Activated T-helper 1 cell treated with anti-CD3 and anti-CD28 coated beads, Interleukin-12 subunit alpha, Interleukin-12 subunit beta, Interleukin-2, Interleukin-4 antibody, amounts not matched to agents 30 ng/mL and 10 ng/mL and 1 ng/mL, durations not matched to agents 14 hours and 24 hours and 36 hours (primary cell): ENCODE measurements around the gene PLD6. TPM values are rescaled to one million over a fixed set of nuclear protein-coding genes. Genes with fewer than 3 reads are reported as not detected.
"Not testable (repeated sequence)": the region's sequence is repeated elsewhere in the genome, so short reads cannot be mapped to it uniquely, and the experiment has no call there.

ENCODE experiments used
- DNase-seq: peaks from one replicate; pipeline ENCODE4 v3.0.0; 2021; ENCODE audit warnings: low spot score
- H3K27ac Mint-ChIP-seq: one replicate; pipeline ENCODE4 v1.8.0; 2021; ENCODE audit warnings: mild to moderate bottlenecking, mixed read lengths
- H3K27me3 Mint-ChIP-seq: one replicate; pipeline ENCODE4 v1.8.0; 2022; ENCODE audit warnings: mild to moderate bottlenecking, moderate library complexity, mixed read lengths; ENCODE audit not compliant: insufficient read depth
- H3K36me3 Mint-ChIP-seq: one replicate; pipeline ENCODE4 v1.8.0; 2021; ENCODE audit warnings: low read depth, mixed read lengths
- H3K4me1 Mint-ChIP-seq: one replicate; pipeline ENCODE4 v1.8.0; 2021; ENCODE audit warnings: low read depth, mixed read lengths
- H3K4me3 Mint-ChIP-seq: one replicate; pipeline ENCODE4 v1.8.0; 2021; ENCODE audit warnings: mild to moderate bottlenecking, moderate library complexity, mixed read lengths
- H3K9me3 Mint-ChIP-seq: one replicate; pipeline ENCODE4 v1.8.0; 2021; ENCODE audit warnings: mixed read lengths
- intact Hi-C: fragments of 100-400 bp; cut with micrococcal nuclease; formaldehyde crosslinking; loops from one replicate; pipeline ENCODE4 v1.15.1; 2024
- total RNA-seq: library from RNA; stranded (reverse); gene quantifications from 2 replicates; pipeline ENCODE4 v1.2.3, GENCODE V29; 2022

PLD6 gene
- total RNA-seq, 1 donor from 2014 or later = 20.5 TPM

- H3K27ac Mint-ChIP-seq = peak overlapping the region; percentile 88
- intact Hi-C loops = loop anchor here (1.0 kb wide), 1 partner anchor 36 kb away; no protein-coding TSS in a partner anchor
- H3K4me1 Mint-ChIP-seq = peaks cover 50% of the 10 kb centered on the region
- no peaks in the 10 kb centered on the region for H3K9me3 Mint-ChIP-seq
- peak overlapping the region; percentile 78 for H3K4me3 Mint-ChIP-seq
- H3K27me3 Mint-ChIP-seq = no peaks in the 10 kb centered on the region
- peaks cover 36% of the 10 kb centered on the region for H3K36me3 Mint-ChIP-seq
- DNase-seq = no peak
Observed at GRCh38 chr17:17186551-17187505, 19.3 kb downstream of the PLD6 start.

GRCh38 chr17:17186051-17186450, 20.1 kb downstream of the PLD6 start:
- H3K27me3 Mint-ChIP-seq = no peaks in the 10 kb centered on the region
- peak; percentile 55 for DNase-seq
- peaks cover 38% of the 10 kb centered on the region for H3K36me3 Mint-ChIP-seq
- intact Hi-C loops = loop anchor here (1.0 kb wide), 1 partner anchor 35 kb away; no protein-coding TSS in a partner anchor
- H3K27ac Mint-ChIP-seq = peak overlapping the region; percentile 88
- no peaks in the 10 kb centered on the region for H3K9me3 Mint-ChIP-seq
- H3K4me3 Mint-ChIP-seq = peak overlapping the region; percentile 78
- H3K4me1 Mint-ChIP-seq = peaks cover 57% of the 10 kb centered on the region

GRCh38 chr17:17184985-17185757, 21.0 kb downstream of the PLD6 start:
- Mint-ChIP-seq H3K36me3 (peaks cover 42% of the 10 kb centered on the region), H3K27ac (peak overlapping the region; percentile 88), H3K4me3 (peak overlapping the region; percentile 78), H3K4me1 (peaks cover 66% of the 10 kb centered on the region)
- intact Hi-C loops = loop anchor here (1.0 to 5.0 kb wide), 2 partner anchors 21 to 407 kb away; partner anchors contain the start of genes PEMT and PLD6
- not testable (repeated sequence) for H3K9me3 Mint-ChIP-seq, DNase-seq, H3K27me3 Mint-ChIP-seq

- intact Hi-C loops = loop anchor here (2.0 to 5.0 kb wide), 2 partner anchors 139 to 409 kb away; partner anchors contain the start of gene PEMT
- H3K4me3 Mint-ChIP-seq = peak overlapping the region; percentile 78
- no peak for DNase-seq
Observed at GRCh38 chr17:17183744-17184143, 22.4 kb downstream of the PLD6 start.

GRCh38 chr17:17182598-17183136, 23.5 kb downstream of the PLD6 start:
- DNase-seq = no peak
- H3K4me3 Mint-ChIP-seq = peak overlapping the region; percentile 86
- H3K9me3 Mint-ChIP-seq = no peaks in the 10 kb centered on the region
- H3K4me1 Mint-ChIP-seq = peaks cover 84% of the 10 kb centered on the region
- H3K36me3 Mint-ChIP-seq = peaks cover 52% of the 10 kb centered on the region
- intact Hi-C loops = loop anchor here (1.0 to 5.0 kb wide), 3 partner anchors 54 to 410 kb away; partner anchors contain the start of gene PEMT
- H3K27ac Mint-ChIP-seq = peak overlapping the region; percentile 97
- H3K27me3 Mint-ChIP-seq = no peaks in the 10 kb centered on the region

More at GRCh38 chr17:17183744-17184143, 22.4 kb downstream of the PLD6 start:
- no peaks in the 10 kb centered on the region for H3K27me3 Mint-ChIP-seq
- peaks cover 77% of the 10 kb centered on the region for H3K4me1 Mint-ChIP-seq
- H3K36me3 Mint-ChIP-seq = peaks cover 49% of the 10 kb centered on the region
- peak overlapping the region; percentile 64 for H3K27ac Mint-ChIP-seq
- no peaks in the 10 kb centered on the region for H3K9me3 Mint-ChIP-seq

GRCh38 chr17:17181666-17182597, 24.2 kb downstream of the PLD6 start:
- intact Hi-C loops = loop anchor here (1.0 to 5.0 kb wide), 3 partner anchors 54 to 410 kb away; partner anchors contain the start of gene PEMT
- DNase-seq = peak; percentile 44
- Mint-ChIP-seq H3K27me3 (no peaks in the 10 kb centered on the region), H3K4me1 (peaks cover 84% of the 10 kb centered on the region), H3K9me3 (no peaks in the 10 kb centered on the region), H3K36me3 (peaks cover 60% of the 10 kb centered on the region), H3K4me3 (peak overlapping the region; percentile 86), H3K27ac (peak overlapping the region; percentile 97)

- Mint-ChIP-seq H3K27me3 (no peaks in the 10 kb centered on the region), H3K9me3 (no peaks in the 10 kb centered on the region), H3K4me3 (peak overlapping the region; percentile 86), H3K36me3 (peaks cover 66% of the 10 kb centered on the region), H3K4me1 (peaks cover 84% of the 10 kb centered on the region), H3K27ac (peak overlapping the region; percentile 97)
- no peak for DNase-seq
- intact Hi-C loops = loop anchor here (5.0 kb wide), 1 partner anchor 411 kb away; the partner anchor contains the start of gene PEMT
Observed at GRCh38 chr17:17180741-17181525, 25.2 kb downstream of the PLD6 start.

- intact Hi-C loops = loop anchor here (5.0 kb wide), 1 partner anchor 412 kb away; the partner anchor contains the start of gene PEMT
Observed at GRCh38 chr17:17180141-17180603, 26.0 kb downstream of the PLD6 start.

GRCh38 chr17:17179371-17179827, 26.7 kb downstream of the PLD6 start:
- H3K27me3 Mint-ChIP-seq = no peaks in the 10 kb centered on the region
- H3K4me1 Mint-ChIP-seq = peaks cover 76% of the 10 kb centered on the region

More at GRCh38 chr17:17180141-17180603, 26.0 kb downstream of the PLD6 start:
- DNase-seq = peak; percentile 23
- Mint-ChIP-seq H3K27me3 (no peaks in the 10 kb centered on the region), H3K36me3 (peaks cover 59% of the 10 kb centered on the region), H3K27ac (peak overlapping the region; percentile 97), H3K9me3 (no peaks in the 10 kb centered on the region), H3K4me1 (peaks cover 84% of the 10 kb centered on the region), H3K4me3 (peak overlapping the region; percentile 84)

GRCh38 chr17:17177176-17177575, 29.0 kb downstream of the PLD6 start:
- Mint-ChIP-seq H3K4me1 (peaks cover 77% of the 10 kb centered on the region), H3K36me3 (peaks cover 52% of the 10 kb centered on the region), H3K4me3 (peak overlapping the region; percentile 37), H3K27me3 (no peaks in the 10 kb centered on the region), H3K27ac (peak overlapping the region; percentile 88), H3K9me3 (no peaks in the 10 kb centered on the region)
- intact Hi-C loops = no loop called here
- no peak for DNase-seq

More at GRCh38 chr17:17179371-17179827, 26.7 kb downstream of the PLD6 start:
- H3K36me3 Mint-ChIP-seq = peaks cover 55% of the 10 kb centered on the region
- intact Hi-C loops = loop anchor here (1.0 kb wide), 4 partner anchors 26 to 125 kb away; no protein-coding TSS in a partner anchor
- DNase-seq = peak; percentile 39
- H3K9me3 Mint-ChIP-seq = no peaks in the 10 kb centered on the region
- peak overlapping the region; percentile 97 for H3K27ac Mint-ChIP-seq
- H3K4me3 Mint-ChIP-seq = peak overlapping the region; percentile 84
